Stimulated activated CD4-positive, alpha-beta T cell treated with anti-CD3 and anti-CD28 coated beads, Interleukin-12 subunit alpha, Interleukin-12 subunit beta, amount 100 ng/mL, for 24 hours (primary cell): Measurements from ENCODE around the gene SCARF2.

Experiments
- DNase-seq, 2 experiments: peaks; one replicate each; pipeline ENCODE4 v3.0.0-alpha.2; 2020; ENCODE audit warnings: low read depth in 2 of 2

Gene SCARF2

GRCh38 chr22:20440637-20441591 lies 3.3 kb upstream of the SCARF2 start:
- no peak for DNase-seq

DNA sequence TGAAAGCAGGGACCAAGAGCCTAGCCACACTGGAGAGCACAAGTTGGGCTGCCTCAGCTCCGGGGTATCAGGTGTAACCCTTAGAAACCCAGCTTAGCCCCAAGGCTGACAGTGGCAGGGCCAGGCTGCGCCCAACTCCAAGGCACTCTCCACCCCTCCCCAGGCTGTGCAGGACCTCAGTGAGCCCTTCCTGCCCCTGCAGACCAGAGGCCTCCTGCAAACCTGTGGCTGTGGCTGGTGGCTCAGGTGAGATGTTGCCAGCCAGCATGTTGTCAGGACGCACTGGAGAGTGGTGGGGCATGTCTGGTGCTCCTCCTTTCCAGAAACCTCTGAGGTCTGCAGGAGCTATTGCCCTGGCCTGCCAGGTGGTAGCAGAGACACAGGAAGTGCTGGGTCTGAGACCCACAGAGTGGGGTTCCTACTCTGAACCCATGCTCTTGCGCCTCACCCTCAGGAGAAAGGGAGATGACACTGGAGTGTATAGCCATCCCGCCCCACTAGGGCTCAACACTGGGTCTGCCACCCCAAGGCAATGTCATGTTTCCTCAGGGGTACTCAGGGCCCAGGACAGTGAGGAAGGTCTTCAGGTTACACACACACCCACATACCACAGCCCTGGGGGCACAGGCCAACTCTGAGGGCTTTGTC lies 2.4 kb upstream of the SCARF2 start:
- no peak for DNase-seq

GRCh38 chr22:20439556-20439927 lies 1.9 kb upstream of the SCARF2 start:
- DNase-seq: no peak

GRCh38 chr22:20438678-20439492 lies 1.3 kb upstream of the SCARF2 start:
- DNase-seq: no peak

DNA sequence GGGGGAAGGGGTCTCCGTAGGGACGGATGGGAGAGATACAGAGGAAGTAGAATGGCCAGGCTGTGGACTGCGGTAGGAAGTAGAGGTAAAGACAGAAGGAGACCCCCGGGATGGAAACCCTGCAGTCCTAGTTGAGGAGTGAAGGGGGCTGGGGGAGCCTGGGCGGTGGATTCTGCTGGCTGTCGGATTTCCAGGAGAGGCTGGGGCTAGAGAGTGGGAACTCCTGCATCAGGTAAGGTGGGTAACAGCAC lies 727 bp upstream of the SCARF2 start:
- DNase-seq: no peak

GRCh38 chr22:20436768-20437612 lies 635 bp downstream of the SCARF2 start:
- DNase-seq: no peak

GRCh38 chr22:20436307-20436767 lies 1.3 kb downstream of the SCARF2 start:
- DNase-seq: no peak

DNA sequence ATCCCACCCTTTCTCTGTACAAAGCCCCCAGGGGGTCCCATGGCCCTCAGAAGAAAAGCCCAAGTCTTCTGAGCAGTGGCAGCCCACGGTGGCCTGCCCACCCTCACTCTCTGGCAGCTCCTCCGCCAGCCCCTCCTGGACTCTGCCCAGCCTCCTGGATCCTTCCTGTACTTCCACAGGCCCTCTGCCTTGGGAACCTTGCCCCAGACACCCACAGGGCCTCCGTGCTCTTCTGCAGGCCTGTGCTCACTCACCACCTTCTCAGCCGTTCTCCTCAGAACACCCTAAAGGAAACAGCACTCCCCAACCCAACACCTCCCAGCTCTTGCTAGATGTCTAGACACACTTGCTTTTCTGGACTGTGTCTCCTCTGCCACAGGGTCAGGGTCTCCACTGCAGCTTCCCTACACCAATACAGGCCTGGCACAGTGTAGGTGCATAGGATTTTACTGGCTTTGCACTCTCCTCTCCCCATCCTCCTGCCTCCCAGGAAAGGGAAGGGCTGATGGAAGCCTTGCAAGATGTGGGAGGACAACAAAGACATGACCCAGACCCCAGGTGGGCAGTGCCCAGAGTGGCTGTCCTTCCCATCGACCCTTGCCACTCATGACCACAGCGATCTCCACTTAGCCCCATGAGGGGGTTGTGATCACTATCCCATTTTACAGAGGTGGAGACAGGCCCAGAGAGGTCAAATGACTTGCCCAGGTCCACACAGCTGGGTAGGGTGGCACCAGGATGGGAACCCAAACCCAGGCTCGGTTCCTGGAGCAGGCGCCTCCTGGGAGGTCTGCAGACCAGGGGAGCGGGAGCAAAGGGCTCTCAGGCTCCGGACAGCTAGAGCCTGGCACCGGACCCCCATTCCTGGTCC lies 2.0 kb downstream of the SCARF2 start:
- DNase-seq: no peak

DNA sequence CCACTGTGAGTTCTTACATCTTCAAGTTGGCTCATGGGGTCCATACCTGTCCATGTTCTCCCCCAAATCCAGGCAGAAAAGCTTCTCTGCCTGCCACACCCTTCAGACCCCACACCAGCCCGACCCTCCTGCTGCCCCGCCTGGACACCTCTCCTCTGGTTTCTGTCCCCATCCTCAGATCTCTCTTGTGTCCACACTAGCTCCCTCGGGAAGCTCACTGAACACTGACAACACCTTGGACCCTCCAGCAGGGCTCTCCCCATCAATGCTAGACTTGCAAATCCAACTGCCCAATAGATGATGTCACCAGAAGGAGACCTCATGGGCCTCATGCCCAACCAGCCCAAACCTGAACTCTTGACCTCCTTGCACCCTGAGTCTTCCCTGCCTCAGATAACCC lies 2.9 kb downstream of the SCARF2 start:
- DNase-seq: no peak

DNA sequence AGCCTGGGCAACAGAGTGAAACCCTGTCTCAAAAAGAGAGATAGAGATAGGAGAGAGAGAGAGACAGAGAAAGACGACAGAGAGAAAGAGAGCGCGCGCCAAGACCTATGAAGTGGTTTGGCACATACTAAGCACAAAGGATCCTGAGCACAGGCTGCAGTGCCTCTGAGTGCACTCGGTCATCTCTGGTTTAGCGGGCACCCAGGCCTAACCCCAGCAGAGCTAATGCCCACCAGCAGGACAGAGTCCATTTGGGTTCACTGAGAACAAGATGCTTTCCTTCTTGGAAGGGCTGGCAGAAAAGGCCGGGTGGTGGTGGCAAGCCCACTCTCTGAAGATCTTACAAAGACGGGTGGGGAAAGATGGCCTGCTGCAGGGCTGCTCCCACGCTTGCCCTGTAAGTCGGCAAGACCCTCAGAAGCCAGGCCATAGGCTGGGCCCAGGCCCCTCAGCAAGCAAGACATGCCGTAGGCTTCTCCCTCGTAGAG lies 3.3 kb downstream of the SCARF2 start:
- no peak for DNase-seq

- DNase-seq: no peak
Measured at GRCh38 chr22:20433686-20434241, 3.9 kb downstream of the SCARF2 start.

GRCh38 chr22:20433191-20433590 lies 4.4 kb downstream of the SCARF2 start:
- no peak for DNase-seq

DNA sequence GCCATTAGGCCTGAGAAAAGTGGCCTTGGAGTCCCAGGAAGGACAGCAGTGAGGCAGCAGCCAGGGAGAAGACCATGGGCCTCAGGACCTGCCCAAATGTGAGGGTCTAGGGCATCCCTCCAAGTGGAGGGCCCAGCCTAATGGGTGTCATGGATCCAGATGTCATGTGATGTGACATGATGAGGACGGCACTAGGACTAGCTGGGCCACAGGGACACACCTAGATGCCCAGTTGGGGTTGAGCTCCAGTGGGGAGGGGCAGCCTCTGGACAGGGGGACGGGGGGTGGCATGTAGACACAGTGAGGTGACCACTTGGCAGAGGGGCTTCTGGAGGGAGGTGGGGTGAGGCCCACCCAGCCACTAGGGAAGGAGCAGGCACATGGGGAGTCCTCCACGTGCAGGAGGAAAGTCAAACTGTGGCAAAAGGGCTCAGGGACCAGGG lies 5.4 kb downstream of the SCARF2 start:
- DNase-seq: no peak

- no peak for DNase-seq
Measured at GRCh38 chr22:20431511-20432192, 6.0 kb downstream of the SCARF2 start.

- DNase-seq: peak in 1 of 2 experiments; percentile 47
Measured at GRCh38 chr22:20430720-20431510, 6.7 kb downstream of the SCARF2 start.

GRCh38 chr22:20430101-20430719 lies 7.4 kb downstream of the SCARF2 start:
- no peak for DNase-seq

- DNase-seq: peak; percentile 51 to 76
Measured at GRCh38 chr22:20429254-20430100, 8.1 kb downstream of the SCARF2 start.
